Measurements from ENCODE around the gene RERG. TPM values are rescaled to one million over a fixed set of nuclear protein-coding genes. Genes with fewer than 3 reads are reported as not detected.

Gene RERG
- total RNA-seq, 1 donor from 2014 or later = 19.6 TPM

- no peaks in the 10 kb centered on the region for H3K27me3 ChIP-seq
- no peak overlapping the region for H3K4me3 ChIP-seq
- no peaks in the 10 kb centered on the region for H3K4me1 ChIP-seq
- H3K36me3 ChIP-seq = no peaks in the 10 kb centered on the region
- intact Hi-C loops (cut with DNase I) = no loop called here
- ATAC-seq (no peak), DNase-seq (no peak)
- no peaks in the 10 kb centered on the region for H3K9me3 ChIP-seq
- TF ChIP-seq CTCF (IDR thresholded peaks at IDR 0.05) = no peak
- no peak overlapping the region for H3K27ac ChIP-seq
Observed at GRCh38 chr12:15172060-15172822, 49.0 kb downstream of the RERG start.

- Histone ChIP-seq H3K27ac (no peak overlapping the region), H3K4me1 (no peaks in the 10 kb centered on the region), H3K27me3 (no peaks in the 10 kb centered on the region), H3K4me3 (no peak overlapping the region), H3K9me3 (no peaks in the 10 kb centered on the region), H3K36me3 (no peaks in the 10 kb centered on the region)
- ATAC-seq (no peak), DNase-seq (no peak)
- no peak for TF ChIP-seq CTCF (IDR thresholded peaks at IDR 0.05)
- intact Hi-C loops (cut with DNase I) = no loop called here
Observed at GRCh38 chr12:15171012-15171655, 50.1 kb downstream of the RERG start.

- TF ChIP-seq CTCF (IDR thresholded peaks at IDR 0.05) = no peak
- H3K27me3 ChIP-seq = no peaks in the 10 kb centered on the region
- H3K36me3 ChIP-seq = no peaks in the 10 kb centered on the region
- peaks cover 7% of the 10 kb centered on the region for H3K4me1 ChIP-seq
- DNase-seq (no peak), ATAC-seq (no peak)
- H3K4me3 ChIP-seq = no peak overlapping the region
- H3K9me3 ChIP-seq = no peaks in the 10 kb centered on the region
- intact Hi-C loops (cut with DNase I) = no loop called here
- H3K27ac ChIP-seq = no peak overlapping the region
Observed at GRCh38 chr12:15168026-15168678, 53.1 kb downstream of the RERG start.

- H3K4me1 ChIP-seq = peaks cover 7% of the 10 kb centered on the region
- peak; percentile 54 for ATAC-seq
- H3K27ac ChIP-seq = peak overlapping the region; percentile 77
- intact Hi-C loops (cut with DNase I) = no loop called here
- H3K4me3 ChIP-seq = no peak overlapping the region
- no peaks in the 10 kb centered on the region for H3K27me3 ChIP-seq
- DNase-seq = no peak
- no peaks in the 10 kb centered on the region for H3K9me3 ChIP-seq
- no peaks in the 10 kb centered on the region for H3K36me3 ChIP-seq
- no peak for TF ChIP-seq CTCF (IDR thresholded peaks at IDR 0.05)
Observed at GRCh38 chr12:15165012-15165659, 56.1 kb downstream of the RERG start.

GRCh38 chr12:15163030-15163976 is 57.9 kb downstream of the RERG start:
- Histone ChIP-seq H3K36me3 (no peaks in the 10 kb centered on the region), H3K27me3 (no peaks in the 10 kb centered on the region), H3K4me1 (peaks cover 7% of the 10 kb centered on the region), H3K9me3 (no peaks in the 10 kb centered on the region), H3K27ac (peak overlapping the region; percentile 77), H3K4me3 (no peak overlapping the region)
- no peak for TF ChIP-seq CTCF (IDR thresholded peaks at IDR 0.05)
- DNase-seq = no peak
- no peak for ATAC-seq
- intact Hi-C loops (cut with DNase I) = no loop called here

Measured in upper lobe of right lung (tissue), 1 donor.